H1 (cell line): Measurements from ENCODE around the gene TNFRSF1A. TPM values are rescaled to one million over a fixed set of nuclear protein-coding genes. Genes with fewer than 3 reads are reported as not detected.

Experiments
- ATF2 ChIP-seq: IDR thresholded peaks from 2 replicates; pipeline ENCODE4 v1.6.1; 2012; ENCODE audit warnings: low read length, inconsistent platforms
- BRCA1 ChIP-seq: IDR thresholded peaks from 2 replicates; pipeline ENCODE4 v1.6.1; 2012; ENCODE audit warnings: low read depth, low read length, improper control_type of control experiment
- CEBPB ChIP-seq: IDR thresholded peaks from 2 replicates; pipeline ENCODE4 v1.6.1; 2012; ENCODE audit warnings: low read depth, low read length
- NRF1 ChIP-seq: IDR thresholded peaks from 2 replicates; pipeline ENCODE4 v1.6.1; 2011; ENCODE audit warnings: mild to moderate bottlenecking, low read depth, low read length, improper control_type of control experiment
- POU5F1 ChIP-seq: IDR thresholded peaks from 2 replicates; pipeline ENCODE4 v1.6.1; 2011; ENCODE audit warnings: low read depth, mild to moderate bottlenecking, low read length, moderate library complexity
- RNF2 ChIP-seq: fragments of 200-900, 300-1000 bp; sonication (generic); IDR thresholded peaks from 2 replicates; pipeline ENCODE4 v1.7.1; 2016; ENCODE audit warnings: borderline replicate concordance, low read depth, mild to moderate bottlenecking, antibody characterized with exemption, low read length; ENCODE audit not compliant: poor library complexity, severe bottlenecking; ENCODE audit errors: missing control alignments
- polyA plus RNA-seq, 7 experiments: library from polyadenylated mRNA; depleted of rRNA in 3 of 7; stranded (reverse) in 5 of 7; unstranded in 2 of 7; fragments of >200 nt in 5 of 7; fragments of 200-250 nt in 2 of 7; gene quantifications; 1 replicate in 5 of 7; 2 replicates in 1 of 7; 4 replicates in 1 of 7; pipeline versions ENCODE4 v1.2.1 to v1.2.3, GENCODE V29; 2011 to 2013; ENCODE audit warnings: missing spikeins in 2 of 7, mixed read lengths in 2 of 7
- total RNA-seq: library from RNA; stranded (reverse); fragmentation: NEBNext Ultra II Directional; extraction: Animal tissue kit (Norgen Biotek cat#: 25700); gene quantifications from 2 replicates; pipeline ENCODE4 v1.2.1, GENCODE V29; 2021

Gene TNFRSF1A
- total and polyA plus RNA-seq, 2 of the 8 experiments (the other 6 are each of a cell fraction or from before 2014, with no cell fraction given): 28.7 to 42.1 TPM

- TF ChIP-seq POU5F1 (no peak), BRCA1 (no peak), CEBPB (no peak), NRF1 (no peak), RNF2 (no peak), ATF2 (no peak)
Observed at GRCh38 chr12:6281081-6281809, 60.6 kb downstream of the TNFRSF1A start (continued).
